ENCODE measurements around the gene CEBPZOS. TPM values are rescaled to one million over a fixed set of nuclear protein-coding genes. Genes with fewer than 3 reads are reported as not detected.

CEBPZOS gene
- total and polyA plus RNA-seq, 9 of the 15 experiments (the other 6 are each of a cell fraction or from before 2014, with no cell fraction given) = 21.7 to 64.8 (median 46.7) TPM

DNA sequence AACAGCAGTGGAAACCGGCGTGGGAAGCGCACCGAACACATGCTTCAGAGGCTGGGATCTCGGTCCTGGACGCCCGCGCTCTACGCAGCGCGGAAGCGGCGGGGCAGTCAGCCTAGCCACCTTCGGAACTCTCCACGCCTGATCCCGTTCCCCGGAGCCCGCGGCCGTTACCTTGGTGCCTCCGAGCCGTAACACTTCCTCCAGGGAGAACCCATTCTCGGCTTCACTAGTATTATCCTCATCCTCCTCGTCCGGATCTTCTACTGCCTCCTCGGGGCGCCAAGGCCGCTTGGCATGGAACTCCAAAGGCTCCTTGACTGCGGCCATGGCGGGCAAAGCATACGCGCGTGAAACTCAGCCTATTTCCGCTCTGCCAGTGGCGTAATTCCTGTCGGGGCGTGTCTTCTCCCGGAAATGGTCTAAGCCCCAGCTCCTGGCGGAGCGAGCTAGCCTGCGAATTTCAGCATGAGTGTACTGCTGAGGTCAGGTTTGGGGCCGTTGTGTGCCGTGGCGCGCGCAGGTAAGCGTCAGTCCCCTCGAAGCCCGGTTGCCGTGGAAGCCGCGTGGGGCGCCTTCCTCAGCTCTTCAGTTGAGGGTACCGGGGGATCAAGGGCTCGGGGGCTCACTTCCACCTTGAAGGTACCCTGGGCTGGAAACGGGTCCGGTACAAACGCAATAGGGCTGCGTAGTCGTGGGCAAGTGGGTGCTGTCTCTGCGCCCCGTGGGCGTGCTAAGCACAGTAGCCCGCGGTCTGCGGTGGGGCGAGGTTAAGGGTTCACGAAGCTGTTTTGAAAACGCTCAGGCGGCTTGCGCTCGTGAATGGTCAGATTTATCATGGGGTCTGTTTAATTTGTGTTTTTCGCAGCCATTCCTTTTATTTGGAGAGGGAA lies 35.2 kb downstream of the CEBPZOS start, which contains the start of the genes CEBPZ and NDUFAF7 (continued):
- TF ChIP-seq NCOA1 (IDR thresholded peaks at IDR 0.05; ENCODE audit: low read depth) (no peak), NFIC (IDR thresholded peaks at IDR 0.05) (peak; percentile 42; the same call in 1 of the 2 replicates), ZNF639 (CRISPR knock-in tag; conservative IDR thresholded peaks at IDR 0.05 in 1 of 2, IDR thresholded peaks at IDR 0.05 in 1 of 2) (no peak), MYBL2 (IDR thresholded peaks at IDR 0.05; ENCODE audit: low read depth) (no peak), MYBL2 (CRISPR knock-in tag; IDR thresholded peaks at IDR 0.05; ENCODE audit: borderline replicate concordance) (no peak), HSF4 (CRISPR knock-in tag; IDR thresholded peaks at IDR 0.05; ENCODE audit: borderline replicate concordance) (no peak), MLX (CRISPR knock-in tag; conservative IDR thresholded peaks at IDR 0.05) (no peak), FOXA1 (IDR thresholded peaks at IDR 0.05; ENCODE audit: borderline replicate concordance) (no peak), KLF16 (IDR thresholded peaks at IDR 0.05) (no peak), SRF (CRISPR knock-in tag; IDR thresholded peaks at IDR 0.05) (0 out of 4 replicates have a peak, but pooled peaks of 1 of the 2 experiments have one; percentile 12), BRD4 (IDR thresholded peaks at IDR 0.05) (no peak), E2F4 (CRISPR knock-in tag; IDR thresholded peaks at IDR 0.05; ENCODE audit: low read depth) (no peak), ZFX (CRISPR knock-in tag; IDR thresholded peaks at IDR 0.05) (peak; percentile 73), ZNF583 (CRISPR knock-in tag; IDR thresholded peaks at IDR 0.05) (no peak), IFI16 (CRISPR knock-in tag; IDR thresholded peaks at IDR 0.05) (no peak), ZNF133 (CRISPR knock-in tag; IDR thresholded peaks at IDR 0.05) (no peak), ZFPM2 (CRISPR knock-in tag; IDR thresholded peaks at IDR 0.05) (no peak), ZNF239 (CRISPR knock-in tag; IDR thresholded peaks at IDR 0.05) (no peak), NR2C2 (CRISPR knock-in tag; IDR thresholded peaks at IDR 0.05) (no peak), NR2C2 (tag; IDR thresholded peaks at IDR 0.05) (peak; percentile 12; the same call in 1 of the 2 replicates), MTA1 (IDR thresholded peaks at IDR 0.05; ENCODE audit: borderline replicate concordance) (0 out of 2 replicates have a peak, but pooled peaks have one; percentile 16), SMAD1 (IDR thresholded peaks at IDR 0.05; ENCODE audit: low read depth, low read length, partially characterized antibody) (peak; percentile 57), TBL1XR1 (IDR thresholded peaks at IDR 0.05; ENCODE audit: low read length in 2 of 2) (no peak)
- TF ChIP-seq, protein P1, sequence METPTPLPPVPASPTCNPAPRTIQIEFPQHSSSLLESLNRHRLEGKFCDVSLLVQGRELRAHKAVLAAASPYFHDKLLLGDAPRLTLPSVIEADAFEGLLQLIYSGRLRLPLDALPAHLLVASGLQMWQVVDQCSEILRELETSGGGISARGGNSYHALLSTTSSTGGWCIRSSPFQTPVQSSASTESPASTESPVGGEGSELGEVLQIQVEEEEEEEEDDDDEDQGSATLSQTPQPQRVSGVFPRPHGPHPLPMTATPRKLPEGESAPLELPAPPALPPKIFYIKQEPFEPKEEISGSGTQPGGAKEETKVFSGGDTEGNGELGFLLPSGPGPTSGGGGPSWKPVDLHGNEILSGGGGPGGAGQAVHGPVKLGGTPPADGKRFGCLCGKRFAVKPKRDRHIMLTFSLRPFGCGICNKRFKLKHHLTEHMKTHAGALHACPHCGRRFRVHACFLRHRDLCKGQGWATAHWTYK (CRISPR knock-in tag; IDR thresholded peaks at IDR 0.05) = no peak
